HS-27A (cell line): Measurements from ENCODE around the gene PNLIPRP1.

Source experiments
- DNase-seq: peaks from one replicate; pipeline ENCODE4 v3.0.0-alpha.2; 2012; ENCODE audit warnings: low read depth, missing footprints

PNLIPRP1 gene

DNA sequence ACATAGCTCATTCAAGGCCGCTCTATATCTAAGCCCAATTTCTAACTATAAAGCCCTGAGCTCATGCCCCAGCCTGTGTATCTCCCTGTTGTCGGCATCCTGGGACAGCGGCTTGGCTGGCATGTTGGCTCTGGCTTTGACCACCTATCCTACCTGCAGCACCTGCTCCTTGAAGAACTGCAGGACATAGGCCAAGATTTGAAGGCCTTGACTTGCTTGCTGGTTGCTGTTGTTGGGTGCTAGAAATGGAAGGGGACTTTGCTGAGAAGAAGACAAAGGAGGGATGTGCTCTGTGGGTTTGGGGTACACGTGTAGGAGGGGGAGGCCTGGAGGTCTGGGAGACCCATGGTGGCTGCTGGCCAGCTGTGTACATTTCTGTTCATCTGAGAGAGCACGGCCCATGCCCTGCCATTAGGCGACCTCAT lies 41.1 kb downstream of the PNLIPRP1 start:
- no peak for DNase-seq

DNA sequence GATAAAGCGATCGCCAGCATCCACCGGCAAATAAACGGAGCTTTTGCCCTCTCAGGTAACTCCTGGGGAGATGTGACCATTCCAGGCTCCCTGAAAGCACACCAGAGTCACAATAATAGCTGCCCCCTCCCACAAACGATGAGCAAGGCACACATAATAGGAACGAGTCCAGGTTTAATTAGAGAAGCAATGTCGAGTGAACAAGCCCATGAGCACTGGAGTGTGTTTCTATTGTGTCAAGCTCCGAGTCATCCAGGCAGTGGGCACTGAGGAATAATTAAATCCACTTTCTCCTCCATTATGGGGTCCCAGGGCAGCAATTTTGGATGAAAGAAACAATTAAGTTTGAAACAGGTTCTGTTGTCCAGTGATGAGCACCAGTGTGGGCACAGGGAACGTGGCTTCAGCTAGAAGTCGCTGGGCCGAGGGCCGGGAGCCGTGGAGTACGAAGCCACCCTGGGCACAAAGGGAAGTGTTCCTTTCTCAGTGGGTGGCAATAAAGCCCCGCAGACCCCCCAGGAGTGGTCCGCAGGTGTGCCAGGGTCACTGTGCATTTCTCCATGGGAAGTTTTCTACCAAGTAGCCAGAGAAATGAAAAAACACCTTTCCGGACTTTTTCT lies 41.9 kb downstream of the PNLIPRP1 start:
- DNase-seq: no peak

DNA sequence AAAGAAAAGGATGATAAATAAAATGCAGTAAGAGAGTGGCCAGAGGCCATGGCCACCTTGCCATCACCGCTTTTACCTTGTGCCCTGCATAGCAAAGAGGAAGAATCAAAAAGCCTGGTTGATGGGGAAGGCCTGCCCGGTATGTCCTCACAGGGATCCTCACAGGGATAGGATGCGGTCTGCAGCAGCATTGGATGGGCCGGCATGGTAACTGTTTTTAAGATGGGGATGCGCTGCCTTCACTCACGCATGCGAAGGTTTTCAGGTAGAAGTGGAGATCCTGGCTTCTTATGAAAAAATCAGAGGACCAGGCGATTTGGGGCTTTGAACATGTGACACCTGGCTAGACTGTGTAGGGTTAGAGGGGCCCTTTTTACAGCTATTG lies 42.4 kb downstream of the PNLIPRP1 start:
- no peak for DNase-seq

DNA sequence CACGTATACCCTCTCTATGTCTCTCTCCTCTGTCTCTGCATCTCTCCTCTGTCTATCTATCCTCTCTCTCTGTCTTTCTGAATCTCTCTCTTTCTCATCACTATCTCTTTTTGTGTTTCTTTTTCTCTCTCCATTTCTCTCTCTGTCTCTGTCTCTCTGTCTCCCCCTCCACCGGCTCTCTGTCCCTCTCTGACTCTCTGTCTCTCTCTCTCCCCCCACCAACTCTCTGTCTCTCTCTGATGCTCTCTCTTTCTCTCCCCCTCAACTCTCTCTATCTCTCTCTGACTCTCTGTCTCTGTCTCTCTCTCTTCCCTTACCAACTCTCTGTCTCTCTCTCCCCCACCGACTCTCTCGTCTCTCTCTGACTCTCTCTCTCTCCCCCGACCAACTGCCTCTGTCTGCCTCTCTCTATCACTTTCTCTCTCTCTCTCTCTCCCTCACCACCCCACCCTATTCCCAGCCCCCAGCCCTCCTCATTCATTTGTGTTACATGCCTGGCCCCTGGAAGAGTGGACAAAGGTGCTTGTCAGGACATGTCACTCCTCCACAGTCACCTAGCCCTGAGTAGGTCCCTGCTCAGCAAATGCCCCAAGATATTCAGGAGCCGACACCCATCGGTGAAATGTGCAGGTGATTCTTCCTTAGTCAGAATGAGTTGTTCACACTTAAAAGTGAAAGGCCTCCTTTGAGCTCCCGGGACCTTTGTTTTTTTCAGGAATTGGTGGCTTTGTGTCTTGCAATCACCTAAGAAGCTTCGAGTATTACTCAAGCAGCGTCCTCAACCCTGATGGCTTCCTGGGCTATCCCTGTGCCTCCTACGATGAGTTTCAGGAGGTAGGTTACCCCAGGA lies 43.6 kb downstream of the PNLIPRP1 start:
- no peak for DNase-seq

DNA sequence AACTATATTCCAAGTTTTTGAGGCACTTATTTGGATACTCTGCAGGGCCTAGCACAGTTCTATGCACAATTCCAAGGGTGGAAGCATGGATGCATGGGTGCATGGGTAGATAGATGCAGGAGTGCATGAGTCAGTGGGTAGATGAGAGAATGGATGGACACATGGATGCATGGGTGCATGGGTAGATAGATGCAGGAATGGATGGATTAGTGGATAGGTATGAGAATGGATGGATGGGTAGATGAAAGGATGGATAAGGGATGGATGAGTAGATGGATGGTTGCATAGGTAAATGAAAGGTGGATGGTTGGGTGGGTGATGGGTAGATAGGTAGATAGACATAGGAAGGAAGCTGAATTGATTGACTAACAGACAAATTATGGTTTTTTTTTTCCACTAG lies 45.6 kb downstream of the PNLIPRP1 start:
- DNase-seq: no peak

DNA sequence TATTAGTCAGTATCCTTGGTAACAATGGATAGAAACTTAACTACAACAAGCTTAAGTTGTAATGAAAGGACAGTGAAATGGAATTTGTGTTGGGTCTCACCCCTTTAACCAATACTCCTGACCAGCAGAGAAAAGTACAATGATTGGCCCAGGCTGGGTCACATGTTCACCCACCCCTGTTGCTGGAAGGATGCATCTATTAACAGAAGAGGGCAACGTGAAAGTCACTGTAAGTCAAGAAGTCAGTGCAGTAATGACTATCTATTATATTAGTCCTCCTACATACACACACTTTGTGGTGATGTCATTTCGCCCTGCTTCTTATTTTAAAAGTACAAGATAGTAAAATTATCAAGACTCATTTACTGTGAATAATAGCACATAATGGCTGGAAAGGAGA lies 46.2 kb downstream of the PNLIPRP1 start:
- DNase-seq: no peak

DNA sequence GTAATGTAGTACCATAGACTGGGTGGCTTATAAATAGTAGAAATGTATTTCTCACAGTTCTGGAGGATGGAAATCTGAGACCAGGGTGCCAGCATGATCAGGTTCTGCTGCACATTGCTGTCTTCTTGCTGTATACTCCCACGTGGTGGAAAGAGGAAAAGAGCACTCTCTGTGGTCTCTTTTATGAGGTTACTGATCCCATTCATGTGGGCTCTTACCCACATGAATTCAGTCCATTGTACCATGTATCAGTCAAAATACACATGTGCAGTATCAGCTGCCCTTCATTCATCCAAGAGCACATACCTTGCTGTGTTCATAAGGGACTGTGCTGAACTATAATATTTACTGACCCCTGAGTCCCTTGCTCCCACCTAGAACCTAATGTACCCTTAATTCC lies 47.1 kb downstream of the PNLIPRP1 start:
- DNase-seq: no peak

DNA sequence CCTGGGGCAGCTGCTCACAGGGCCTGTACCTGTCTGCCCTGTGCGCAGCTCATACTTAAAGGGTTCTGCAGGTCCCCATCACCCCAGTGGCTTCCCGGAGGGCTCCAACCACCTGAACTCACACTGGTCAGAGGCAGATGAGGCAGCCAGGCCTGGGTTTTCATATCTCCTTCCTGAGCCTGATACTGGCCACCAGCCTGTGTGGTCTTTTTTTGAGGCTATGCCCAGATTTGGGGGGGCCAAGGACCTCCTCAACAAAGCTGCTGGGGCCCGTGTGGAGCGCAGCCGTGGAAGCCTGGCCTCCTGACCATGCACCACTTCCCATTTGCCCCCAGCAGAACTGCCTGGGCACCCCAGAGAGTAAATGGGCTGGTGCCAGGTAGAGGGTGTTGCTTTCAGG lies 55.7 kb downstream of the PNLIPRP1 start:
- DNase-seq: no peak

DNA sequence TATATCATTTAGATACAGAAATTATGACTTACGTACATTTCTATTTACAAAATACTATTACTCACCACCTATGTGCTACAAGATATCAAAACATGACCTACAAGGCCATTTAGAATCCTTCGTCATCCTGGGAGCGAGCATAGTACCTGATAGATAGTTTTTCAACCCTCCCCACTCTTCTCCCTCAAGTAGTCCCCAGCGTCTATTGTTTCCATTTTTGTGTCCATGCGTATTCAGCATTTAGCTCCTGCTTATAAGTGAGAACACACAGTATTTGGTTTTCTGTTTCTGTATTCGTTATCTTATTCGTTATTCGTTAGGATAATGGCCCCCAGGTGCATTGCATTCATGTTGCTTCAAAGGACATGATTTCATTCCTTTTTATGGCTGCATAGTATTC lies 58.1 kb downstream of the PNLIPRP1 start:
- DNase-seq: no peak

DNA sequence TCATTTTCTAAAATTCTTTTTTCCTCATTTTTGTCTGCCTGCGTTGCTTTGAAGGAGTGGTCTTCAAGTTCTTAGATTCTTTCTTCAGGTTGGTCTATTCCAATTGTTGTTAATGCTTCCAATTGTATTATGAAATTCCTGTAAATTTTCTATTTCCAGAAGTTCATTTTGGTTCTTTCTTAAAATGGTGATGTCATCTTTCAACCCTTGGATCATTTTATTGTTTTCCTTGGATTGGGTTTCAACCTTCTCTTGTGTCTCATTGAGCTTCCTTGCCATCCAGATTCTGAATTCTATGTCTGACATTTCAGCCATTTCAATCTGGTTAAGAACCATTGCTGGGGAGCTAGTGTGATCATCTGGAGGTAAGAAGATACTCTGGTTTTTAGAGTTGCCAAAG lies 63.1 kb downstream of the PNLIPRP1 start:
- no peak for DNase-seq

DNA sequence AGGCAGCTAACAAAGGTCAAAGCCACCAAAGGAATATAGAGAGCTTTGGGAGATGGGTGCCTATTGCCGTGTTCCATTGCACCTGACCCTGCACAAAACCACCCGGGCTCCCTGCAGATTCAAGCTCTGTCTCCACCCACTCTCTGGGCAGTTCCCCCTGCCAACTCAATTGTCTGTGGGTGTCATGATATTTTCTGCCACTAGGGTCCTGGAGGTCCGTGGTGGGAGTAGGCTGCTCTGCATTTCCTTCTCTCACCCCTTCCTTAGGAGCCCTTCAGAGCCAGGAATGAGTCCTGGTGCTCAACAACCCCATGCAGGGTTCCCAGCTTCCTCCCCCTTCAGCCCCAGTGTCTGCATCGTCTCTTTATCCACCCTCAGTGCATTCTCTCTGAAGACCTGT lies 64.1 kb downstream of the PNLIPRP1 start:
- DNase-seq: no peak

DNA sequence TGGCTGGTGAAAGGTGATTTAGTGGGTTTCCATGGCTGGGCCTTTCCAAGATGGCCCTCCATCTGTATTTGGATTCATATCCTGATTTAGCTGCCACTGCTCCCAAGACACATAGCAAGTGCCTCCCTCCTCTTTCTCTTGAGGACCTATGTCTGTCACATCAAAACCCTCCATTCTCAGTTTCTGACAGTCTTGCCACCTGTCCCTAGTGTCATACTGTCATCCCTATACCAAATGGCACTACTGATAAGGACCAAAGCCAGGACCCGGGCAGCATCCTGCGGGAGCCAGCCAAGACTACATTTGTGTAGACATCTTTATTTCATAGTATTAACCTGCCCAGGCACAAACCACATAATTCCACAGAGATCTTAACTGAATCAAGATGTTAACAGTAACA lies 64.8 kb downstream of the PNLIPRP1 start:
- DNase-seq: no peak

DNA sequence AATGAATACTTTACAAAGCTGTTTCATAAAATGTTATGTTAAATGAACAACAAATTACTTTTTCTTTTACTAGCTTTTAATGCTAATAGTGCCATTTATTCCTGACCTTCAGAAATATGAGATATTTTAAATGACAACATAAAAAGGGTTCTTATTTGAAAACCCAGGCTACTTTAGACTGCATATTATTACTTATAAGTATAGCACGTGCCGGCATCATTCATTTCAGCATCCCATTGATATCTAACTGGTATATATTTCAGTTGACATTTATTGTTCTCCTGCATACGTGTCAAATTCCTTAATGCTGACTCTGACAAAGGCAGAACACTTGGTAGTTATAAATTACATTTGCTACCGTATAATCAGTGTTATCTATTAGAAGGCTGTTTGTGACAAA lies 65.3 kb downstream of the PNLIPRP1 start:
- no peak for DNase-seq

DNA sequence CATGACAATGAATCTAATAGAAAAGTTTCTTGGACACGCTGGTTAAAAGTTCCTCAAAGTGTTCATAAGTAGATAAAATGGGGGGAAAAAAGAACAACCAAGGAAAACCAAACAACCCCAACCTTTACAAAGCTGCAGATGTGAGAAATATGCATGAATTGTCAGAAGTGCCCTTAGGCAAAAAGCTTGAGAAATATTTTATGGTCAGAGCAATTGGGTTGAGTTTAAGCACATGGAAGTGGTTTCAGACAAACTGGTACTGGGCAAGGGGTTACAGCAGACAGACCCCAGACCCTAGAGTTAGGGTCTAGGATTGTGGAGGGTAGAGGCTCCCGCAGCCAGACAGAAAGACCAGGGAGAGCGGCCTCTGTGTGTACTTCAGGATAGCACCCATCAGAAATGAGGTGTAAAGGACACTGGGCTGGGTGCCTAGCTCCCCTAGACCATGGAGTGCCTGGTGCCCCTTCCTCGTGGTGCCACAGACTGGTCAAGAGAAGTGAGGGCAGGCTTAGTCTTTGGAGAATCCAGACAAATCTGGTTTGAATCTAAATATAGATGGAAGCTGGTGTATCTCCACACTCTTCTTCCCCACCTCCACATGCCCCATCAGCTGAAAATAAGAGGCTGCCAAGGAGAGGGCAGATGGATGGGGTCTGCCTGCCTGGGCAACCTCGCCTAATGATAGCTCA lies 67.2 kb downstream of the PNLIPRP1 start:
- DNase-seq: no peak
